HG02852 (cell line): ENCODE results near the gene TNS3.

ENCODE experiments used
- ATAC-seq: cut with Tn5 transposase; IDR thresholded peaks from one replicate; pipeline ENCODE4 v1.9.1; 2021; ENCODE audit warnings: mild to moderate bottlenecking, moderate library complexity; ENCODE audit not compliant: unreplicated experiment

The TNS3 gene

GRCh38 chr7:47414342-47415317 lies 167.3 kb downstream of the TNS3 start:
- no peak for ATAC-seq

GRCh38 chr7:47413526-47414341 lies 168.2 kb downstream of the TNS3 start:
- ATAC-seq, result no peak

GRCh38 chr7:47411901-47412300 lies 170.0 kb downstream of the TNS3 start:
- no peak for ATAC-seq

- ATAC-seq, result no peak
These were observed 170.5 kb downstream of the TNS3 start for GRCh38 chr7:47411281-47411869.

- no peak for ATAC-seq
These were observed 173.2 kb downstream of the TNS3 start for GRCh38 chr7:47408675-47409074.

- ATAC-seq, result no peak
These were observed 173.9 kb downstream of the TNS3 start for GRCh38 chr7:47407821-47408674.

GRCh38 chr7:47407136-47407535 lies 174.8 kb downstream of the TNS3 start:
- no peak for ATAC-seq

- ATAC-seq, result no peak
These were observed 175.1 kb downstream of the TNS3 start for GRCh38 chr7:47406801-47407129.

GRCh38 chr7:47405921-47406800 lies 175.8 kb downstream of the TNS3 start:
- no peak for ATAC-seq

GRCh38 chr7:47405286-47405904 lies 176.5 kb downstream of the TNS3 start:
- no peak for ATAC-seq

GRCh38 chr7:47404010-47404409 lies 177.9 kb downstream of the TNS3 start:
- no peak for ATAC-seq

- ATAC-seq, result no peak
These were observed 178.7 kb downstream of the TNS3 start for GRCh38 chr7:47402941-47403866.

GRCh38 chr7:47401611-47402570 lies 180.0 kb downstream of the TNS3 start:
- ATAC-seq, result no peak

GRCh38 chr7:47400741-47401206 lies 181.1 kb downstream of the TNS3 start:
- ATAC-seq, result no peak

GRCh38 chr7:47400001-47400400 lies 181.9 kb downstream of the TNS3 start:
- no peak for ATAC-seq

GRCh38 chr7:47394751-47395252 lies 187.1 kb downstream of the TNS3 start:
- no peak for ATAC-seq

- ATAC-seq, result no peak
These were observed 187.7 kb downstream of the TNS3 start for GRCh38 chr7:47394216-47394615.
